Measurements from ENCODE around the gene WNT3A.

Gene WNT3A

GRCh38 chr1:228102791-228103620 is 96.2 kb downstream of the WNT3A start, which contains the start of gene C1orf35:
Gene C1orf35, minus strand, starts transcription at chr1:228103325. Its CDS starts 98 bp downstream, at chr1:228103227.
- peak; percentile 96 to 99 (median 98) for DNase-seq

- DNase-seq = no peak
These were observed 97.9 kb downstream of the WNT3A start for GRCh38 chr1:228104526-228105269.

GRCh38 chr1:228105270-228105995 is 98.6 kb downstream of the WNT3A start:
- no peak for DNase-seq

- DNase-seq = no peak
These were observed 99.4 kb downstream of the WNT3A start for GRCh38 chr1:228105996-228106799.

- DNase-seq = no peak
These were observed 99.9 kb downstream of the WNT3A start for GRCh38 chr1:228106800-228107054.

DNA sequence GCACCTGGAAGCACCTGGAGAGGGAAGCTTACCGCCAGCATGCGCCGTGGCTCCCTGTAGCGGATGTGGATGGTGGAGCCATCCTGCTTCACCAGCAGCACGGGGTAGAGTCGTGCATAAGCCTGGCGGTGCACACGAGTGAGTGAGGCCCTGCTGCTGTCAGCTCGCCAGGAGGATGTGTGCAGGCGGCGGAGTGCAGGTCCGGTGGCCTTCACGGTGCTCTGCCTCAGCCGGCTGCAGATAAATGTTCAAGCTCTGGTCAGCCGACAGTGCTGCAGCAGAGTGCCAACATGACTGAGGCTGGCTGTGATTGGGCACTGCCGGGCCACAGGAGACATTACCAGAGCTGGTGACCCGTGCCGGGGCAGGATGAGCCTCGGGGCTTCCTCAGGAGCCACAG is 100.8 kb downstream of the WNT3A start:
- DNase-seq = no peak

DNA sequence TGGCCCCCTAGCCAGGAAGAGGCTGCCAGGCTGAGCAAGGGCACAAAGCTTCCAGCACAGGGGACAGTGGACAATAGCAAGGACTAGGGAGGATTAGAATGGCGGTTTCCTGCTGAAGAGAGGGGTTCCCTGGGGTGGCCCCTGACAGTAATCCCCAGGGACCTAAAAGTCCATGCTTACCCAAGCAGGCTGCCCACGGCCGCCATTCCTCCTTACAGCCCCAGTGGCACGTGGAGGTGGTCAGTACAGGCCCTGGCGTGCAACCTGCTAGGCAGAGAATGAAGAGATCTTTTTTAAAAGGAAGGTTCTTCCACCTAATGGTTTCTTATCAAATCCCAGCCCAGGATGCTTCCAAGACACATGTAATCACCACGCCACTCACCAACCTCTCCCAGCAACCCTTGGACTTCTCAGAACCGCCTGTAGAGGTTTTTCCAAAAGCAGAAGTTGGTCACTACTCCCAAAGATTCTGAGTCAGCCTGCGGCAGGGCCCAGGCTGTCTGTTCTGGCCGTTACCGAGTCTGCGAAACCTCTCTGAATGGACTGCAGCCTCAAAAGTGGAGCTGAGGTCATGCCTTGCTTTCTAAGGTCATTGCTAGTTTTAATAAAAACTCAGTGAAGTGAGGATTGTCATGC is 101.4 kb downstream of the WNT3A start:
- DNase-seq = peak; percentile 67 to 87 (median 74)

- no peak for DNase-seq
These were observed 101.9 kb downstream of the WNT3A start for GRCh38 chr1:228108742-228109072.

GRCh38 chr1:228109073-228109961 is 102.5 kb downstream of the WNT3A start, which contains the start of gene MRPL55:
Gene MRPL55, minus strand, starts transcription at chr1:228109299. Its CDS starts 1,039 bp downstream, at chr1:228108260.
- peak; percentile 98 to 99 (median 99) for DNase-seq

DNA sequence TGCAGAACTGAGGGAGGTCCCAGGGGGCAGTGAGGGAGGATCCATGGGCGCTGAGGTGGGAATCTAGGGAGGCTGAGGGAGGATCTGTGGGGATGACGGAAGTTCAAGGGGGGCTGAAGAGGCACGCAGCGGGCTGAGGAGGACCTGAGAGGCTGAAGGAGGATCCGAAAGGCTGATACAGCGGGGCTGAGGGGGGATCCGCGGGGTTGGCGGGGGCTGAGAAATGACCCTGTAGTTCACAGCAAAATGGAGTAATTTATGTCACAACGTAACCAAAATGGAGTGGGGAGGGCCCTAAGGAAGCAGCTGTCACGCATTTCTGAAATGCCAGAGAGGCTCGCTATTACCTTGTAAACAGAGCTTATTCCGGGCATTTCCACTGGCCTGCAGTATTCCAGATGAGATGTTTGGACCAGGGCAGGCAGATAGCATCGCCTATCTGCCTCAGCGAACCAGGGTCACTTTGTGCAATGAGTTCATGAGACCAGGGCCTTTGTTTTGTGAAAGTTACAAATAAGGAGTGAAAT is 103.2 kb downstream of the WNT3A start:
- peak in 1 of 4 experiments; percentile 34 for DNase-seq

DNA sequence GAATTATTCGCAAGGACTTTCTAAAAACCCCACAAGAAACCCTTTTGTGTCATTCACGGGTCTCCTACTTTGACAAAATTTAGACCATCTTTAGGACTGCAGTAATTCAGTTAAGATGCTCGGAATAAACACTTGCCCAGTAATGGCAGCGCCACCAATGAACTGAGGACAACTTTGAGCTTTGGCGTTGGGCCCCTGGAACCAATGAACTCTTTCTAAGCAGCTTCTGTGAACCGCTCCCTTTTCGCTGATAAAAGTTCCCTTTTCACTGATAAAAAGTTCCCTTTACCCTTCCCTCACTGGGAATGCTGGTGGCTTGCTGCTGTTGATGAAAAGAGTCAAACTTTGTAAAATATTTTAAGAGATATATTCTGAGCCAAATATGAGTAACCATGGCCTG is 103.8 kb downstream of the WNT3A start:
- DNase-seq = no peak

Measured in suppressor macrophage (primary cell).